ENCODE data around the gene AGAP3. TPM values are rescaled to one million over a fixed set of nuclear protein-coding genes. Genes with fewer than 3 reads are reported as not detected.

Gene AGAP3
- total RNA-seq, 4 donors from 2014 or later = 49.0 to 75.2 (median 66.2) TPM

- no peak for TF ChIP-seq POLR2A (IDR thresholded peaks at IDR 0.05)
- TF ChIP-seq CTCF (IDR thresholded peaks at IDR 0.05) = no peak
- no peak overlapping the region for H3K27ac ChIP-seq
- no peaks in the 10 kb centered on the region for H3K9me3 ChIP-seq
- peaks cover 15 to 17% of the 10 kb centered on the region in 2 donors for H3K4me1 ChIP-seq
- no peak overlapping the region for H3K4me3 ChIP-seq (replicated peaks in 1 of 3)
- WGBS, 2 donors = 94 to 97% methylated on average over 11 of the region's 12 CpGs
- intact Hi-C loops (cut with DNase I) = no loop called here
- no peaks in the 10 kb centered on the region for H3K27me3 ChIP-seq
- H3K36me3 ChIP-seq = peaks cover 38 to 43% of the 10 kb centered on the region in 2 donors
- DNase-seq = no peak
Observed at GRCh38 chr7:151117565-151117964, 31.3 kb downstream of the AGAP3 start.

DNA sequence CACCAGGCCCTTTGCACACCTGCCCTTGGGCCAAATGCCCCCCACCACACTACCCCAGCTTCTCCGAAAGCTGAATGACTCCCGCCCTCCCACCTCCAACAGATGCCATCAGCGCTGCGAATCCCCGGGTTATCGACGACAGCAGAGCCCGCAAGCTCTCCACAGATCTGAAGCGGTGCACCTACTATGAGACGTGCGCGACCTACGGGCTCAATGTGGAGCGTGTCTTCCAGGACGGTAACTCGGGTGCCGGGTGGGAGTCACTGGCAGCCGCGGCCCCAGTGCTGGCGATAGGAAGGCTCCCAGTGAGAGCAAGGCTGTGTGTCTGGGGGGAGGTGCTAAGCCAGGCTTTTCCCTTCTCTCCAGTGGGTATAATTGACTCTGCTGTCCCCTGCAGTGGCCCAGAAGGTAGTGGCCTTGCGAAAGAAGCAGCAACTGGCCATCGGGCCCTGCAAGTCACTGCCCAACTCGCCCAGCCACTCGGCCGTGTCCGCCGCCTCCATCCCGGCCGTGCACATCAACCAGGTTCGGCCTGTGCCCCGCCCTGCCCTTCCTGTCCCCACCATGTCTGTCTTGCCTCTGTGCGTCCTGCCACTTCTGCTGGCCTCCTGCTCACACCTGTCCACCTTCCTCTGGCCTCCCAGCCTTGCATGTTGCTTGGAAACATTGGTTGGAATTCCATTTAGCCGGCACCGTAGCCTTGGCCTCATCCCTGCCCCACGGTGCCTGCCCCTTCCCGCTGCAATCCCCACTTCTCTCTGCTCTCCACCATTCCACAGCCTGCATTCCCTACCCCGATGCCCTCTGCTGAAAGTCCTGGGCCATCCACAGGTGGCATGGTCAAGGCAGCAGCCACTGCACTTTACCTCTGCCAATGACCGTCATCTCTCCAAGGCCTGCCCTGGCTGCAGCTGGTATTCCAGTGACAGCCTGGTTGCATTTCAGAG lies 32.1 kb downstream of the AGAP3 start:
- TF ChIP-seq POLR2A (IDR thresholded peaks at IDR 0.05) = no peak
- no peak for TF ChIP-seq CTCF (IDR thresholded peaks at IDR 0.05)
- H3K9me3 ChIP-seq = no peaks in the 10 kb centered on the region
- intact Hi-C loops (cut with DNase I) = no loop called here
- no peaks in the 10 kb centered on the region for H3K27me3 ChIP-seq
- no peak overlapping the region for H3K27ac ChIP-seq
- H3K4me3 ChIP-seq (replicated peaks in 1 of 3) = no peak overlapping the region
- no peak for DNase-seq
- peaks cover 15 to 17% of the 10 kb centered on the region in 2 donors for H3K4me1 ChIP-seq
- WGBS, 2 donors = 93 to 94% methylated on average over 37 to 38 of the region's 38 CpGs
- H3K36me3 ChIP-seq = peaks cover 38 to 50% of the 10 kb centered on the region in 2 donors

GRCh38 chr7:151119055-151119415 lies 32.8 kb downstream of the AGAP3 start:
- Histone ChIP-seq H3K27me3 (no peaks in the 10 kb centered on the region), H3K36me3 (peaks cover 38 to 50% of the 10 kb centered on the region in 2 donors), H3K4me3 (replicated peaks in 1 of 3) (no peak overlapping the region), H3K4me1 (peaks cover 10% of the 10 kb centered on the region in 2 donors), H3K27ac (no peak overlapping the region), H3K9me3 (no peaks in the 10 kb centered on the region)
- no peak for TF ChIP-seq CTCF (IDR thresholded peaks at IDR 0.05)
- no peak for TF ChIP-seq POLR2A (IDR thresholded peaks at IDR 0.05)
- intact Hi-C loops (cut with DNase I) = no loop called here
- DNase-seq = no peak
- WGBS, 2 donors = 94 to 97% methylated on average over 7 to 13 of the region's 13 CpGs

GRCh38 chr7:151119902-151120301 lies 33.6 kb downstream of the AGAP3 start:
- no peak overlapping the region for H3K27ac ChIP-seq
- H3K4me3 ChIP-seq (replicated peaks in 1 of 3) = no peak overlapping the region
- no peaks in the 10 kb centered on the region for H3K9me3 ChIP-seq
- intact Hi-C loops (cut with DNase I) = loop anchor here (2.0 to 5.0 kb wide), 2 partner anchors 55 to 187 kb away; no protein-coding TSS in a partner anchor
- 97% methylated on average over 23 to 27 of the region's 27 CpGs for WGBS, 2 donors
- peaks cover 38 to 54% of the 10 kb centered on the region in 2 donors for H3K36me3 ChIP-seq
- TF ChIP-seq CTCF (IDR thresholded peaks at IDR 0.05) (no peak), POLR2A (IDR thresholded peaks at IDR 0.05) (no peak)
- peaks cover 5 to 10% of the 10 kb centered on the region in 2 donors for H3K4me1 ChIP-seq
- H3K27me3 ChIP-seq = no peaks in the 10 kb centered on the region
- DNase-seq = no peak

DNA sequence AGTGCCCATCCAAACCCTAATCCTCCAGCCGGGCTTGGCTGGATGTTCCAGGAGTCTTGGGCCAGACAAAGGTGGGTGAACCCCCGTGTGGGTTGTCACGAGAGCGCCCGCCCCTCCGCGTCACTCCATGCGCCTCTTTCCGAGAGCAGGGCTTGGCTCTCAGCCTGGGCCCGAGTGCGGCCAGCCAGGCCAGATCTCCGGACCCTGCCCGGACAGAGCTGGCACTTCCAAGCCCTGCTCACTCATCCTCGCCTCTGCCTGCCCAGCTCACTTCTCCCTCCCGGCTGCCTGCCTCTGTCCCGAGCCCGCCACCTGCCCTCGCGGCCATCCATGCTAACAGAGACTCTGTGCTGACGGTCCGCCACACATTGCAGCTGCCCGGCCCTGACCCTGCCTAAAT lies 34.6 kb downstream of the AGAP3 start:
- peaks cover 15 to 17% of the 10 kb centered on the region in 2 donors for H3K4me1 ChIP-seq
- H3K9me3 ChIP-seq = no peaks in the 10 kb centered on the region
- H3K27ac ChIP-seq = no peak overlapping the region
- TF ChIP-seq POLR2A (IDR thresholded peaks at IDR 0.05) = no peak
- TF ChIP-seq CTCF (IDR thresholded peaks at IDR 0.05) = no peak
- no peak for DNase-seq
- peaks cover 38 to 56% of the 10 kb centered on the region in 2 donors for H3K36me3 ChIP-seq
- H3K27me3 ChIP-seq = no peaks in the 10 kb centered on the region
- 92 to 94% methylated on average over 22 of the region's 22 CpGs for WGBS, 2 donors
- no peak overlapping the region for H3K4me3 ChIP-seq (replicated peaks in 1 of 3)
- intact Hi-C loops (cut with DNase I) = loop anchor here (2.0 to 5.0 kb wide), 2 partner anchors 54 to 186 kb away; no protein-coding TSS in a partner anchor
